OCI-LY3 (cell line): ENCODE results near the gene NBDY.

ENCODE experiments used
- H2AFZ ChIP-seq: fragments of 200-600, 300-600 bp; shearing (Covaris generic); 2 replicates; pipeline ENCODE4 v1.6.0; 2014; ENCODE audit warnings: antibody characterized with exemption, low read depth, low read length
- H3K27ac ChIP-seq: fragments of 200-600, 300-600 bp; sonication (generic); 2 replicates; pipeline ENCODE4 v1.5.1; 2014; ENCODE audit warnings: mild to moderate bottlenecking, low read length, moderate library complexity, mixed read lengths
- H3K27me3 ChIP-seq: fragments of 200-600, 300-600 bp; sonication (generic); 2 replicates; pipeline ENCODE4 v1.6.1; 2014; ENCODE audit warnings: low read depth, low read length, mixed read lengths
- H3K36me3 ChIP-seq: fragments of 200-600, 300-600 bp; sonication (generic); replicated peaks from 2 replicates; pipeline ENCODE3; 2014; ENCODE audit warnings: low read depth, low read length, mixed read lengths
- H3K4me1 ChIP-seq: fragments of 300-600, 200-600 bp; sonication (generic); 2 replicates; pipeline ENCODE4 v1.6.1; 2014; ENCODE audit warnings: low read length, mixed read lengths
- H3K4me2 ChIP-seq: fragments of 200-600, 300-600 bp; sonication (generic); 2 replicates; pipeline ENCODE4 v1.6.1; 2014; ENCODE audit warnings: low read length, mixed read lengths
- H3K4me3 ChIP-seq: fragments of 300-600, 200-600 bp; sonication (generic); 2 replicates; pipeline ENCODE4 v1.5.1; 2014; ENCODE audit warnings: antibody characterized with exemption, mild to moderate bottlenecking, low read length, moderate library complexity
- H3K79me2 ChIP-seq: fragments of 300-600, 200-600 bp; shearing (Covaris generic); 2 replicates; pipeline ENCODE4 v1.6.1; 2014; ENCODE audit warnings: mild to moderate bottlenecking, low read length, mixed read lengths
- H3K9ac ChIP-seq: fragments of 300-600, 200-600 bp; shearing (Covaris generic); 2 replicates; pipeline ENCODE4 v1.6.0; 2014; ENCODE audit warnings: mild to moderate bottlenecking, low read length, moderate library complexity
- H3K9me3 ChIP-seq: fragments of 200-600, 300-600 bp; shearing (Covaris generic); 2 replicates; pipeline ENCODE4 v1.6.1; 2014; ENCODE audit warnings: low read length, mixed read lengths; ENCODE audit not compliant: insufficient read depth
- H4K20me1 ChIP-seq: fragments of 200-600, 300-600 bp; sonication (generic); 2 replicates; pipeline ENCODE4 v1.6.1; 2016; ENCODE audit warnings: low read length, mixed read lengths; ENCODE audit not compliant: insufficient read depth
- CTCF ChIP-seq: fragments of 200-600, 300-600 bp; sonication (generic); IDR thresholded peaks from 2 replicates; pipeline ENCODE4 v1.5.1; 2014; ENCODE audit warnings: antibody characterized with exemption, low read length, low read depth
- EZH2phosphoT487 ChIP-seq: fragments of 200-600 bp; shearing (Covaris generic); IDR thresholded peaks from 2 replicates; pipeline ENCODE4 v1.6.1; 2018; ENCODE audit warnings: antibody characterized with exemption, mixed run types, low read depth

NBDY gene

GRCh38 chrX:56800307-56800706 is 71.3 kb downstream of the NBDY start:
- peaks cover 13% of the 10 kb centered on the region for H3K4me1 ChIP-seq

GRCh38 chrX:56800801-56801200 is 71.8 kb downstream of the NBDY start:
- Histone ChIP-seq H3K4me3 (no peak overlapping the region), H3K9me3 (no peaks in the 10 kb centered on the region), H4K20me1 (no peaks in the 10 kb centered on the region), H2AFZ (no peak overlapping the region), H3K4me1 (peaks cover 13% of the 10 kb centered on the region), H3K9ac (peak overlapping the region; percentile 30), H3K27ac (peak overlapping the region; percentile 30; the same call in 1 of the 2 replicates), H3K79me2 (no peaks in the 10 kb centered on the region), H3K27me3 (no peaks in the 10 kb centered on the region), H3K36me3 (no peaks in the 10 kb centered on the region), H3K4me2 (peak overlapping the region; percentile 67)
- TF ChIP-seq EZH2phosphoT487: no peak
- peak; percentile 41 for TF ChIP-seq CTCF

More at GRCh38 chrX:56800307-56800706, 71.3 kb downstream of the NBDY start:
- no peaks in the 10 kb centered on the region for H3K9me3 ChIP-seq
- H2AFZ ChIP-seq: no peak overlapping the region
- H3K4me3 ChIP-seq: no peak overlapping the region
- H4K20me1 ChIP-seq: no peaks in the 10 kb centered on the region
- H3K79me2 ChIP-seq: no peaks in the 10 kb centered on the region
- H3K4me2 ChIP-seq: peak overlapping the region; percentile 67
- no peak overlapping the region for H3K9ac ChIP-seq
- no peak overlapping the region for H3K27ac ChIP-seq
- TF ChIP-seq CTCF (no peak), EZH2phosphoT487 (no peak)
- no peaks in the 10 kb centered on the region for H3K36me3 ChIP-seq
- no peaks in the 10 kb centered on the region for H3K27me3 ChIP-seq

- H3K4me2 ChIP-seq: no peak overlapping the region
- no peaks in the 10 kb centered on the region for H3K79me2 ChIP-seq
- H3K27me3 ChIP-seq: no peaks in the 10 kb centered on the region
- H3K4me3 ChIP-seq: no peak overlapping the region
- no peak overlapping the region for H2AFZ ChIP-seq
- H3K9ac ChIP-seq: no peak overlapping the region
- H4K20me1 ChIP-seq: no peaks in the 10 kb centered on the region
- H3K27ac ChIP-seq: no peak overlapping the region
- no peaks in the 10 kb centered on the region for H3K36me3 ChIP-seq
- TF ChIP-seq EZH2phosphoT487: no peak
- H3K4me1 ChIP-seq: peaks cover 13% of the 10 kb centered on the region
- no peaks in the 10 kb centered on the region for H3K9me3 ChIP-seq
These were observed 73.4 kb downstream of the NBDY start for GRCh38 chrX:56802428-56802827.

- Histone ChIP-seq H2AFZ (no peak overlapping the region), H3K9me3 (no peaks in the 10 kb centered on the region)
These were observed 74.1 kb downstream of the NBDY start for GRCh38 chrX:56802921-56803849.

More at GRCh38 chrX:56802921-56803849, 74.1 kb downstream of the NBDY start:
- no peak overlapping the region for H3K4me3 ChIP-seq
- H3K79me2 ChIP-seq: no peaks in the 10 kb centered on the region
- peaks cover 13% of the 10 kb centered on the region for H3K4me1 ChIP-seq
- no peak overlapping the region for H3K4me2 ChIP-seq
- H3K36me3 ChIP-seq: no peaks in the 10 kb centered on the region
- H3K27me3 ChIP-seq: no peaks in the 10 kb centered on the region
- TF ChIP-seq CTCF: no peak
- TF ChIP-seq EZH2phosphoT487: no peak
- no peak overlapping the region for H3K27ac ChIP-seq
- no peaks in the 10 kb centered on the region for H4K20me1 ChIP-seq
- H3K9ac ChIP-seq: no peak overlapping the region
